ENCODE measurements around the gene EHMT1. TPM values are rescaled to one million over a fixed set of nuclear protein-coding genes. Genes with fewer than 3 reads are reported as not detected.

Gene EHMT1
- total and polyA plus RNA-seq, 2 of the 13 experiments (the other 11 are each of a cell fraction or from before 2014, with no cell fraction given) = 23.0 to 27.1 TPM

DNA sequence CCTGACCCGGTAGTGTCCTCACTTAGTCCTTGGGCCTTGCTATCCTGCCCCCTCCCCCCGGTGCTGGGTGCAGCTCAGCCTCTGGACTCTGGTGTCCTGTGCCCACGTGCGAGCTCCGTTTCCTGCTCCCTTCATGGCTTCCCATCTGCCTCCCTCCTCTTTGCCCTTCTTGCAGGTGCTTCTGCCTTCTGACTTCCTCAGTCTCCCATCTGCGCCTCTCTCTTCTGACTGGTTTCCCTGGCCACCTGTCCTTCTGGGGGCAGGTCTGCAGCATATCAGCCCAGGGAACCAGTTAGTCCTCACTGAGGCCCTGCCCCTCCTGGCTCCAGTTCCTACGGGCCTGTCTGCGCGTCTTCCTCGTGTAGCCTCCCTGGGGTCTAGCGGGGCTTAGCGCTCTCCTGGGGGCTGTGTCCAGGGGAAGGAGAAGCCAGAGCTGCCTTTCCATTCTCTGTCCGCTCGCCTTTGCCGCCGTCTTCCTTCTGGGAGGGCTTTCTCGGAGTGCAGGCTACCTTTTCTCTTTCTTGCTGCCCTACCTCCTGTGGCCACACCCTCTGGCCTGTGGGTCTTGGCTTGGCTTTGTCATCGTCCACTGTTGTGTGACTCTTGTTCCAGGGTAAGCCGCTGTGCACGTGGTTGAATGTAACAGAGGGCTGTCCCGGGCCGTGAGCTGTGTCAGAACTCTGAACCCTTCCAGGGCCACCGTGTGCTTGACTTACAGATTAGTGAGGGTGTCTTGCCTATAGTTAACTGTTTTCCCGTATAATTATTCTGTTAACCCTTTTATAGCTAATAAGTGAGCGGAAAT, 51.8 kb downstream of the EHMT1 start (continued):
- TF ChIP-seq, protein P1, sequence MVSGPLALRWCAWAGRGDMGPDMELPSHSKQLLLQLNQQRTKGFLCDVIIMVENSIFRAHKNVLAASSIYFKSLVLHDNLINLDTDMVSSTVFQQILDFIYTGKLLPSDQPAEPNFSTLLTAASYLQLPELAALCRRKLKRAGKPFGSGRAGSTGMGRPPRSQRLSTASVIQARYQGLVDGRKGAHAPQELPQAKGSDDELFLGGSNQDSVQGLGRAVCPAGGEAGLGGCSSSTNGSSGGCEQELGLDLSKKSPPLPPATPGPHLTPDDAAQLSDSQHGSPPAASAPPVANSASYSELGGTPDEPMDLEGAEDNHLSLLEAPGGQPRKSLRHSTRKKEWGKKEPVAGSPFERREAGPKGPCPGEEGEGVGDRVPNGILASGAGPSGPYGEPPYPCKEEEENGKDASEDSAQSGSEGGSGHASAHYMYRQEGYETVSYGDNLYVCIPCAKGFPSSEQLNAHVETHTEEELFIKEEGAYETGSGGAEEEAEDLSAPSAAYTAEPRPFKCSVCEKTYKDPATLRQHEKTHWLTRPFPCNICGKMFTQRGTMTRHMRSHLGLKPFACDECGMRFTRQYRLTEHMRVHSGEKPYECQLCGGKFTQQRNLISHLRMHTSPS (CRISPR knock-in tag; IDR thresholded peaks at IDR 0.05; ENCODE audit: low read depth) = no peak
- TF ChIP-seq DNMT3B (CRISPR knock-in tag; conservative IDR thresholded peaks at IDR 0.05) (no peak), ONECUT2 (CRISPR knock-in tag; IDR thresholded peaks at IDR 0.05) (no peak), ESRRA (CRISPR knock-in tag; IDR thresholded peaks at IDR 0.05; ENCODE audit: low read depth) (no peak), FOXC1 (CRISPR knock-in tag; IDR thresholded peaks at IDR 0.05; ENCODE audit: borderline replicate concordance) (peak; percentile 70), EP300 (IDR thresholded peaks at IDR 0.05; ENCODE audit: low read depth in 2 of 2, low read length in 2 of 2) (peak in 1 of 2 experiments; percentile 51; a peak in 2 of 4 replicates), EP300 (CRISPR knock-in tag; IDR thresholded peaks at IDR 0.05; ENCODE audit: borderline replicate concordance) (peak; percentile 34; the same call in 1 of the 2 replicates), NFYC (CRISPR knock-in tag; IDR thresholded peaks at IDR 0.05) (no peak), TARDBP (CRISPR knock-in tag; IDR thresholded peaks at IDR 0.05) (peak; percentile 63; the same call in 1 of the 2 replicates), ZNF180 (CRISPR knock-in tag; IDR thresholded peaks at IDR 0.05; ENCODE audit: borderline replicate concordance, low read depth) (no peak), ZNF781 (CRISPR knock-in tag; IDR thresholded peaks at IDR 0.05; ENCODE audit: borderline replicate concordance, not compliant biosample characterization) (peak; percentile 50), SMARCC2 (IDR thresholded peaks at IDR 0.05) (no peak), HOXA7 (CRISPR knock-in tag; IDR thresholded peaks at IDR 0.05) (no peak), ZNF546 (CRISPR knock-in tag; conservative IDR thresholded peaks at IDR 0.05) (no peak), GZF1 (CRISPR knock-in tag; IDR thresholded peaks at IDR 0.05) (peak; percentile 43; the same call in 1 of the 2 replicates), GATA4 (IDR thresholded peaks at IDR 0.05; ENCODE audit: borderline replicate concordance, low read depth) (0 out of 2 replicates have a peak, but pooled peaks have one; percentile 29), ZNF703 (CRISPR knock-in tag; IDR thresholded peaks at IDR 0.05; ENCODE audit: borderline replicate concordance) (no peak), ZEB1 (IDR thresholded peaks at IDR 0.05; ENCODE audit: insufficient replicate concordance, low read depth) (no peak), FOXP1 (IDR thresholded peaks at IDR 0.05) (no peak), FOXP1 (CRISPR knock-in tag; IDR thresholded peaks at IDR 0.05) (no peak; the same call in 1 of the 2 replicates), FOXJ3 (CRISPR knock-in tag; IDR thresholded peaks at IDR 0.05; ENCODE audit: borderline replicate concordance) (peak; percentile 27; the same call in 1 of the 2 replicates)
- TF ChIP-seq, protein P2, sequence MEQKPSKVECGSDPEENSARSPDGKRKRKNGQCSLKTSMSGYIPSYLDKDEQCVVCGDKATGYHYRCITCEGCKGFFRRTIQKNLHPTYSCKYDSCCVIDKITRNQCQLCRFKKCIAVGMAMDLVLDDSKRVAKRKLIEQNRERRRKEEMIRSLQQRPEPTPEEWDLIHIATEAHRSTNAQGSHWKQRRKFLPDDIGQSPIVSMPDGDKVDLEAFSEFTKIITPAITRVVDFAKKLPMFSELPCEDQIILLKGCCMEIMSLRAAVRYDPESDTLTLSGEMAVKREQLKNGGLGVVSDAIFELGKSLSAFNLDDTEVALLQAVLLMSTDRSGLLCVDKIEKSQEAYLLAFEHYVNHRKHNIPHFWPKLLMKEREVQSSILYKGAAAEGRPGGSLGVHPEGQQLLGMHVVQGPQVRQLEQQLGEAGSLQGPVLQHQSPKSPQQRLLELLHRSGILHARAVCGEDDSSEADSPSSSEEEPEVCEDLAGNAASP (CRISPR knock-in tag; IDR thresholded peaks at IDR 0.05; ENCODE audit: borderline replicate concordance) = peak; percentile 80; the same call in 1 of the 2 replicates
- TF ChIP-seq, protein P3, sequence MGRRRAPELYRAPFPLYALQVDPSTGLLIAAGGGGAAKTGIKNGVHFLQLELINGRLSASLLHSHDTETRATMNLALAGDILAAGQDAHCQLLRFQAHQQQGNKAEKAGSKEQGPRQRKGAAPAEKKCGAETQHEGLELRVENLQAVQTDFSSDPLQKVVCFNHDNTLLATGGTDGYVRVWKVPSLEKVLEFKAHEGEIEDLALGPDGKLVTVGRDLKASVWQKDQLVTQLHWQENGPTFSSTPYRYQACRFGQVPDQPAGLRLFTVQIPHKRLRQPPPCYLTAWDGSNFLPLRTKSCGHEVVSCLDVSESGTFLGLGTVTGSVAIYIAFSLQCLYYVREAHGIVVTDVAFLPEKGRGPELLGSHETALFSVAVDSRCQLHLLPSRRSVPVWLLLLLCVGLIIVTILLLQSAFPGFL (CRISPR knock-in tag; IDR thresholded peaks at IDR 0.05) = no peak
- TF ChIP-seq, protein P4, sequence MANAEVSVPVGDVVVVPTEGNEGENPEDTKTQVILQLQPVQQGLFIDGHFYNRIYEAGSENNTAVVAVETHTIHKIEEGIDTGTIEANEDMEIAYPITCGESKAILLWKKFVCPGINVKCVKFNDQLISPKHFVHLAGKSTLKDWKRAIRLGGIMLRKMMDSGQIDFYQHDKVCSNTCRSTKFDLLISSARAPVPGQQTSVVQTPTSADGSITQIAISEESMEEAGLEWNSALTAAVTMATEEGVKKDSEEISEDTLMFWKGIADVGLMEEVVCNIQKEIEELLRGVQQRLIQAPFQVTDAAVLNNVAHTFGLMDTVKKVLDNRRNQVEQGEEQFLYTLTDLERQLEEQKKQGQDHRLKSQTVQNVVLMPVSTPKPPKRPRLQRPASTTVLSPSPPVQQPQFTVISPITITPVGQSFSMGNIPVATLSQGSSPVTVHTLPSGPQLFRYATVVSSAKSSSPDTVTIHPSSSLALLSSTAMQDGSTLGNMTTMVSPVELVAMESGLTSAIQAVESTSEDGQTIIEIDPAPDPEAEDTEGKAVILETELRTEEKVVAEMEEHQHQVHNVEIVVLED (CRISPR knock-in tag; IDR thresholded peaks at IDR 0.05; ENCODE audit: borderline replicate concordance) = no peak; the same call in 1 of the 2 replicates

Measured in HepG2 (cell line).